Stimulated activated CD4-positive, alpha-beta T cell treated with anti-CD3 and anti-CD28 coated beads, Interleukin-4, amount 100 ng/mL, for 4 hours (primary cell): Measurements from ENCODE around the gene TFCP2.
"Not testable (repeated sequence)": the region's sequence is repeated elsewhere in the genome, so short reads cannot be mapped to it uniquely, and the experiment has no call there.

Experiments
- DNase-seq, 2 experiments: peaks; one replicate each; pipeline ENCODE4 v3.0.0-alpha.2; 2020

Gene TFCP2

DNA sequence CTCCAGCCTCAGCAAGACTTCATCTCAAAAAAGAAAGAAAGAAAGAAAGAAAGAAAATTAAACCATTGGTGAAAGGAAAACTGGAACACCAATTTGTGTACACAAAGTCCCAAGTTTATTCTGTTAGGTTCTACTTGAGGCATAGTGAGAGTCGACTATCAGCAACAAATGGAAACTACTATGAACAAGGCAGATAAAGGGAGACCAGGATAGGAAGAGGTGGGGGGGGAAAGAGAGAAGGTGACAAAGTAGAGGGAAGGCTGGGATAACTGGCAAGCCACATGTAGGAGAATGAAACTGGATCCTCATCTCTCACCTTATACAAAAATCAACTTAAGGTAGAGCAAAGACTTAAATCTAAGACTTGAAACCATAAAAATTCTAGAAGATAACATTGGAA lies 25.6 kb downstream of the TFCP2 start:
- no peak for DNase-seq

- no peak for DNase-seq
Observed at GRCh38 chr12:51139292-51139844, 33.6 kb downstream of the TFCP2 start.

DNA sequence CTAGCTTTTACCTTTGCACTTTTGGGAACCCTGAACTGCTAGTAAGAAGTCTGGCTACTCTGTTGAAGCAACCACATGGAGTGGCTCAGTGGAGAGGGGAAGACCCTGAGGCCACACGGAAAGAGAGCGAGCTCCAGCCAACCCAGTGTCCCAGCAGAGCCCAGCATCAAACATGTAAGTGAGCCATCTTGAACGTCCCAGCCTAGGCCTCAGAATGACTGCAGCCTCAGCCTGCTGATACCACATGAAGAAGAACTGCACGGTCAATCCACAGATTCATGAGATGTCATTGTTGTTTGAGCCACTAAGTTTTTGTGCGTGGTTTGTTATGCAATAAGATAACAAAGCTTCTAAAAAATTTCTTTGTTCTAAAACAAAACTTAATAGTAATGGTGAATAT lies 40.2 kb downstream of the TFCP2 start:
- no peak for DNase-seq

GRCh38 chr12:51131745-51132521 lies 41.0 kb downstream of the TFCP2 start:
- DNase-seq = no peak

GRCh38 chr12:51128919-51129318 lies 44.0 kb downstream of the TFCP2 start:
- DNase-seq = no peak

GRCh38 chr12:51127050-51127729 lies 45.7 kb downstream of the TFCP2 start:
- no peak for DNase-seq

GRCh38 chr12:51126297-51126696 lies 46.6 kb downstream of the TFCP2 start:
- DNase-seq = no peak

GRCh38 chr12:51124504-51124903 lies 48.4 kb downstream of the TFCP2 start:
- no peak for DNase-seq

DNA sequence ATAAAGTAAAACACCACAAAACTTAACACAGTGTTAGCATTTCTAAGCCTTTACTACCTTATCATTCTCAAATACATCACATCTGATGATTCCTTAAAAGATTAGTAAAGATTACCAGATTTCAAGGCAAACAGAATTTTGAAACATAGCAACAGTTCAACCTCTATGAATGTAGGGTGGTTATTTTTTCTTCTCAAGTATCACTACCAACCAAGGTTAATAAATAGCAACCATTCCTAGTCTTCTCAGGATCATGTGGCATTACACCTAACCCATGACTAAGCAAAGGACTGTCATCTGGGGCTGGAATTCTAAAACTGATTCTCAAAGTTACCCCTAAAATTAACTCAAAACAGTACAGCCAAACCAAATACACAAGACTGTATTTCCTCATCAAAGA lies 50.1 kb downstream of the TFCP2 start:
- no peak for DNase-seq

DNA sequence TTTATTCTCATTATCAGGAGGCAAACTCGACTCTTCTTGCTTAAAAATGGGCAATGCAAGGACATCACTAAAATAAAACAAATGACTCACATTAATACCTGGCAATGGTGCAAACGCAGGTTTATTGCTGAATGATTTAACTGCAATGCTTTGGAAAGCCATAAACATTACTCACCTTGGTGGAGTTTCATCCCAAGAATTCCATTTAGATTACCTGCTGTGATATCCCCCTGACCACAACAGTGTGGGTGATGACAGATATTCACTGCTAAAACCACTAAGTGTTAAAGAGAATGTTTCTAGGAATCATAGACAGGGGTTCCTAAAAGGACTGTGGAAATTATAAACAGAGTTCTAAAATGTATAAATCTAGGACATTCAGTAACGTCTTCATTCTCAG lies 54.2 kb downstream of the TFCP2 start:
- DNase-seq = no peak

DNA sequence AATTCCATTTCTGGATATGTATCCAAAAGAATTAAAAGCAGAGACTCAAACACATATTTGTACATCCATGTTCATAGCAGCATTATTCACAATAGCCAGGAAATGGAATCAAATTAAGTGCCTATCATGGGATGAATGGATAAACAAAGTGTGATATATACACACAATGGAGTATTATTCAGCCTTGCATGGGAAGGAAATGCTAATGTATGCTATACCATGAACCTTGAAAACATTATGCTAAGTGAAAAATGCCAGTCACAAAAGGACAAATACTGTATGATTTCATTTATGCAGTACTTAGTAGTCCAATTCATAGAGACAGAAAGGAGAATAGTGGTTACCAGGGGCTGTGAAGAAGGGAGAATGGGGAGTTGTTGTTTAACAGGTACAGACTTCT lies 57.4 kb downstream of the TFCP2 start:
- DNase-seq = no peak

- no peak for DNase-seq
Observed at GRCh38 chr12:51108136-51108535, 64.8 kb downstream of the TFCP2 start.

DNA sequence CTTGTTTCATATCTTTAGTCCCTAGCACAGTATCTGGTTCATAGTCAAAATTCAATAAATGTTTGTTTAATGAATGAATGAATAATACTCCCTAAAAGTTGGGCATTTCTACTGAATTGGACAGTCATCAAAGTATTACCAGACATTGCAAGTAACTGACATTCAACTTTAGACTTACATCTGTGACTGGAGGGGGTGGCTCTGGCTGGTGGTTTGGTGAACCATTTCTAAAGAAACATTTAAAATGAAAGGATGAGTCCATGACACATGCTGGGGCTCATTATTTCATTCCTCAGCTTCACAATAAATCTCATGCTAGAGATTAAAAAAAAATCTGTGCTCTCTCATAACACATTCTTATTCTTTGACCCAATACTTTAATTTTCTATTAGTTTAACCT lies 69.0 kb downstream of the TFCP2 start:
- DNase-seq = no peak

GRCh38 chr12:51098611-51099010 lies 74.3 kb downstream of the TFCP2 start:
- no peak for DNase-seq

DNA sequence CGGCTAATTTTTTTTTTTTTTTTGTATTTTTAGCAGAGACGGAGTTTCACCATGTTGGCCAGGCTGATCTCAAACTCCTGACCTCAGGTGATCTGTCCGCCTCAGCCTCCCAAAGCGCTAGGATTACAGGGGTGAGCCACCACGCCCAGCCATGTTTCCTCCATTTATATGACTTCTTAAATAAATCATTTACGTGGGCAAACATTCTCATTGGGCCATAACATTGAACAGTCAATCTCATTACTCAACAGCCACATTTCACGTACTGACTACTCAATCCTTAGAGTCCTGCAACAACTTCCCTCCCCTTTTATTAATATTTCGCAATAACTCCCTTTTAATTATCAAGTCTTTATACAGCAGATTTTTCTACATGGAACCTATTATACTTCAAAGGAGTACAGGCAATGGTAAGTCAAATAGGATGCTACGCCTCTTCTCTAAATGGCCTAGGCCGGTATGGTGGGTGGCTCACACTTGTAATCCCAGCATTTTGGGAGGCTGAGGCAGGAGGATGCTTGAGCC lies 82.2 kb downstream of the TFCP2 start:
- no peak for DNase-seq

DNA sequence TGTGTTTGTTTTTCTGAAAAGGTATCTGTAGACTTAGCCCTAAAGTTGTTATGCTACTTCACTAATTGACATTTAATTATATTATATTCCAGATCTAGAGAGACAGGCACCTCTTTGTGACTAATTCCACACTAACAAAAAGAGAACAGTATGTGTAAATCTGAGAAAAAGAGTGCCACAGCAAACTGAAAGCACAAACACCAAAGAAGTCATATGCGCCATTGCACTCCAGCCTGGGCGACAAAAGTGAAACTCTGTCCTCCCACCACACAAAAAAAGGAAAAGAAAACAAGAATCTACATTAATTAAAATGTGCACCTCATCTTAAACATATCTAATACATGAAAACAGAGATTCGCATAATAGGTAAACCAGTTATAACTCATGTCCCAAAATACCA lies 85.1 kb downstream of the TFCP2 start:
- DNase-seq = no peak

DNA sequence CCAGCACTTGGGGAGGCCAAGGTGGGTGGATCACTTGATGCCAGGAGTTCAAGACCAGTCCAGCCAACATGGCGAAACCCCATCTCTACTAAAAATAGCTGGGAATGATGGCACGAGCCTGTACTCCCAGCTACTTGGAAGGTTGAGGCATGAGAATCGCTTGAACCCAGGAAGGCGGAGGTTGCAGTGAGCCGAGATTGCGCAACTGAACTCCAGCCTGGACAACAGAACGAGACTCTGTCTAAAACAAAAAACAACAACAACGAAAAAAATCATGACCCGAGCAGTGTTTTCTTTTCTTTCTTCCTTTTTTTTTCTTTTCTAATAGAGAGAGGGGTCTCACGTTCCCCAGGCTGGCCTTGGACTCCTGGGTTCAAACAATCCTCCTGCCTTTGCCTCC lies 86.0 kb downstream of the TFCP2 start:
- no peak for DNase-seq

- no peak for DNase-seq
Observed at GRCh38 chr12:51085757-51086156, 87.2 kb downstream of the TFCP2 start.

DNA sequence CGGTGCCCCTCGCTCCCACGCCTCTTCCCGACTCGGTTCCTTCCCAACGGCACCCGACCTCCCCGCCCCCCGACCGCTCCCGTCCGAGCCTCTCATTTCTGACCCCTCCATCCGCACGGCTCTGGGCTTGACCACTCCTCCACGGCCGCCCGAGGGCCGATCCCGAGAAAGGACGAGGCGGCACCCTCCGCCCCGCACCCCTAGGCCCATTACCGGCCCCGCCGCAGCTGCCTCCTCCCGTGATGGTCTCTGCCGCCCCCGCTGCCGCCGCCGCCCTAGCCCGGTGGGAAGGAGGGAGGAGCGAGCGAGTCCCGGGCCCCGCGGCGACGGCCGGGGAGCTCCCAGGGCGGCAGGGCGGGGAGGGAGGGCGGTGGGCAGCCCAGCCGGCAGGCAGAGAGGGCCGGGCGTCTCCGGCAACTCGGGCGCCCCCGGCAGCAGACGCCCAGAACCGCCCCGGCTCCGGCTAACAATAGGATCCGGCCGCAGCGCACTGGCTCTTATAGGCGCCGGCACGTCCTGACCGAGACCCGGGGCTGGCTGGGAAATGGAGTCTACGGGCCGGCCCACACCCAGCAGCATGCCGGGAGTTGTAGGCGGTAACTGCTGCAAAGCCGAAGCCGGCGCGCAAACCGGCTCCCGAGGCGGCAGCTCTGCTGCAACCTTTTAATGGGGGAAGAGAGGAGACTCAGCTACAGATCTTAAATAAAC lies 89.7 kb downstream of the TFCP2 start, which contains the start of gene CSRNP2:
CSRNP2 (minus strand) TSS at position 471 of the 708 bp plus-strand sequence. CDS start 7,035 bp downstream, outside the sequence.
- DNase-seq = peak; percentile 92

GRCh38 chr12:51082561-51083125 lies 90.3 kb downstream of the TFCP2 start:
- DNase-seq = peak in 1 of 2 experiments; percentile 12

- no peak for DNase-seq
Observed at GRCh38 chr12:51081421-51081820, 91.5 kb downstream of the TFCP2 start.

- no peak for DNase-seq
Observed at GRCh38 chr12:51080136-51080535, 92.8 kb downstream of the TFCP2 start.

GRCh38 chr12:51078866-51079265 lies 94.1 kb downstream of the TFCP2 start:
- DNase-seq = not testable (repeated sequence)
